ENCODE results near the gene DHRS4. TPM values are rescaled to one million over a fixed set of nuclear protein-coding genes. Genes with fewer than 3 reads are reported as not detected.

The DHRS4 gene
- total and polyA plus RNA-seq, 2 of the 13 experiments (the other 11 are each of a cell fraction or from before 2014, with no cell fraction given) = 23.9 to 45.1 TPM

DNA sequence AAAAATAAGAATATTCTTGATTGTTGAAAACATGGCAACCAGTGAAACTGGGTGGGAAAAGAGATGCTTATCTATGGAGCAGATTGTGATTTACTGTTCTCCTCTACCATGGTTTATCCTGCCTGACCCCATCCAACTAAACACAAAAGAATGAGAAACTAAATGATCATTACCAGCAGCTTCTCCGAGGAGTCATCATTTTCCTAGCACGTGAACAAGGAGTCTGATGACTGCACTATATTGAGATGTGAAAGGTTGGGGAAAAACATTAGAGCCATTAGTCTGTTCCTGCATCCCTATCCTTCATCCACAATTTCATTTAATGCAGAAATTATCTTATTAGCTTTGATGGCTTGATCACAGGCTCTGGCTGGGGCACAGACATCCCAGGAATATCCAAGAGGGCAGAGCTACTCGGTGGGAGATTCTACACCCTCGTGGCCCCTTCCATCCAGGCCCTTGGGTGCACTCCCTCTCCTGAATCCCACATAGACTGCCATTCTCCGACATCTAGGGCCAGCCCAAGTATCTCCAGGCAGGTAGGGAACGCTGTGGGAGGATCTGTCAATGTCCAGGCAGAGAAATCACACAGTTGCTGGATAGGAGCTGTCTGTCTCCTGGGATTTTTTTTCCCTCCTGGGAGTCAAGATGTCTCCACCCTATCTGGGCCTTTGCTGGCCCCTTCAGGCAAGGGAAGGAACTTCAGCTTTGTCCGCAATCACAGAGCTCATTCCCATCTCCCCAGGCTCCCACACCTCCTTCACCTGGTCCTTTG, 43.3 kb upstream of the DHRS4 start (continued):
- TF ChIP-seq, protein P1, sequence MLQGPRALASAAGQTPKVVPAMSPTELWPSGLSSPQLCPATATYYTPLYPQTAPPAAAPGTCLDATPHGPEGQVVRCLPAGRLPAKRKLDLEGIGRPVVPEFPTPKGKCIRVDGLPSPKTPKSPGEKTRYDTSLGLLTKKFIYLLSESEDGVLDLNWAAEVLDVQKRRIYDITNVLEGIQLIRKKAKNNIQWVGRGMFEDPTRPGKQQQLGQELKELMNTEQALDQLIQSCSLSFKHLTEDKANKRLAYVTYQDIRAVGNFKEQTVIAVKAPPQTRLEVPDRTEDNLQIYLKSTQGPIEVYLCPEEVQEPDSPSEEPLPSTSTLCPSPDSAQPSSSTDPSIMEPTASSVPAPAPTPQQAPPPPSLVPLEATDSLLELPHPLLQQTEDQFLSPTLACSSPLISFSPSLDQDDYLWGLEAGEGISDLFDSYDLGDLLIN (CRISPR knock-in tag; IDR thresholded peaks at IDR 0.05; ENCODE audit: borderline replicate concordance) = no peak
- TF ChIP-seq SETDB1 (CRISPR knock-in tag; IDR thresholded peaks at IDR 0.05; ENCODE audit: borderline replicate concordance) (no peak), ZNF737 (CRISPR knock-in tag; IDR thresholded peaks at IDR 0.05; ENCODE audit: borderline replicate concordance) (peak; percentile 36; the same call in 1 of the 2 replicates), ZNF879 (CRISPR knock-in tag; IDR thresholded peaks at IDR 0.05) (no peak), CBFB (CRISPR knock-in tag; IDR thresholded peaks at IDR 0.05) (0 out of 2 replicates have a peak, but pooled peaks have one; percentile 51), XBP1 (CRISPR knock-in tag; IDR thresholded peaks at IDR 0.05) (no peak), ZBTB42 (CRISPR knock-in tag; IDR thresholded peaks at IDR 0.05) (no peak), MAZ (IDR thresholded peaks at IDR 0.05; ENCODE audit: borderline replicate concordance, low read depth, low read length) (no peak), MAZ (CRISPR knock-in tag; IDR thresholded peaks at IDR 0.05; ENCODE audit: low read depth) (0 out of 2 replicates have a peak, but pooled peaks have one; percentile 46), ZNF550 (CRISPR knock-in tag; IDR thresholded peaks at IDR 0.05; ENCODE audit: borderline replicate concordance) (peak; percentile 72; the same call in 1 of the 2 replicates), SAP130 (CRISPR knock-in tag; IDR thresholded peaks at IDR 0.05; ENCODE audit: low read depth) (no peak), ZNF101 (CRISPR knock-in tag; IDR thresholded peaks at IDR 0.05; ENCODE audit: borderline replicate concordance, low read depth) (no peak), SMAD3 (CRISPR knock-in tag; IDR thresholded peaks at IDR 0.05) (peak; percentile 88), ISL2 (CRISPR knock-in tag; IDR thresholded peaks at IDR 0.05) (peak; percentile 70), TEAD2 (CRISPR knock-in tag; IDR thresholded peaks at IDR 0.05) (0 out of 2 replicates have a peak, but pooled peaks have one; percentile 47), ZNF792 (CRISPR knock-in tag; IDR thresholded peaks at IDR 0.05) (0 out of 2 replicates have a peak, but pooled peaks have one; percentile 33), ARNTL (CRISPR knock-in tag; IDR thresholded peaks at IDR 0.05) (peak; percentile 19; the same call in 1 of the 2 replicates)
- TF ChIP-seq, protein P2, sequence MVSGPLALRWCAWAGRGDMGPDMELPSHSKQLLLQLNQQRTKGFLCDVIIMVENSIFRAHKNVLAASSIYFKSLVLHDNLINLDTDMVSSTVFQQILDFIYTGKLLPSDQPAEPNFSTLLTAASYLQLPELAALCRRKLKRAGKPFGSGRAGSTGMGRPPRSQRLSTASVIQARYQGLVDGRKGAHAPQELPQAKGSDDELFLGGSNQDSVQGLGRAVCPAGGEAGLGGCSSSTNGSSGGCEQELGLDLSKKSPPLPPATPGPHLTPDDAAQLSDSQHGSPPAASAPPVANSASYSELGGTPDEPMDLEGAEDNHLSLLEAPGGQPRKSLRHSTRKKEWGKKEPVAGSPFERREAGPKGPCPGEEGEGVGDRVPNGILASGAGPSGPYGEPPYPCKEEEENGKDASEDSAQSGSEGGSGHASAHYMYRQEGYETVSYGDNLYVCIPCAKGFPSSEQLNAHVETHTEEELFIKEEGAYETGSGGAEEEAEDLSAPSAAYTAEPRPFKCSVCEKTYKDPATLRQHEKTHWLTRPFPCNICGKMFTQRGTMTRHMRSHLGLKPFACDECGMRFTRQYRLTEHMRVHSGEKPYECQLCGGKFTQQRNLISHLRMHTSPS (CRISPR knock-in tag; IDR thresholded peaks at IDR 0.05; ENCODE audit: low read depth) = no peak
- TF ChIP-seq, protein P3, sequence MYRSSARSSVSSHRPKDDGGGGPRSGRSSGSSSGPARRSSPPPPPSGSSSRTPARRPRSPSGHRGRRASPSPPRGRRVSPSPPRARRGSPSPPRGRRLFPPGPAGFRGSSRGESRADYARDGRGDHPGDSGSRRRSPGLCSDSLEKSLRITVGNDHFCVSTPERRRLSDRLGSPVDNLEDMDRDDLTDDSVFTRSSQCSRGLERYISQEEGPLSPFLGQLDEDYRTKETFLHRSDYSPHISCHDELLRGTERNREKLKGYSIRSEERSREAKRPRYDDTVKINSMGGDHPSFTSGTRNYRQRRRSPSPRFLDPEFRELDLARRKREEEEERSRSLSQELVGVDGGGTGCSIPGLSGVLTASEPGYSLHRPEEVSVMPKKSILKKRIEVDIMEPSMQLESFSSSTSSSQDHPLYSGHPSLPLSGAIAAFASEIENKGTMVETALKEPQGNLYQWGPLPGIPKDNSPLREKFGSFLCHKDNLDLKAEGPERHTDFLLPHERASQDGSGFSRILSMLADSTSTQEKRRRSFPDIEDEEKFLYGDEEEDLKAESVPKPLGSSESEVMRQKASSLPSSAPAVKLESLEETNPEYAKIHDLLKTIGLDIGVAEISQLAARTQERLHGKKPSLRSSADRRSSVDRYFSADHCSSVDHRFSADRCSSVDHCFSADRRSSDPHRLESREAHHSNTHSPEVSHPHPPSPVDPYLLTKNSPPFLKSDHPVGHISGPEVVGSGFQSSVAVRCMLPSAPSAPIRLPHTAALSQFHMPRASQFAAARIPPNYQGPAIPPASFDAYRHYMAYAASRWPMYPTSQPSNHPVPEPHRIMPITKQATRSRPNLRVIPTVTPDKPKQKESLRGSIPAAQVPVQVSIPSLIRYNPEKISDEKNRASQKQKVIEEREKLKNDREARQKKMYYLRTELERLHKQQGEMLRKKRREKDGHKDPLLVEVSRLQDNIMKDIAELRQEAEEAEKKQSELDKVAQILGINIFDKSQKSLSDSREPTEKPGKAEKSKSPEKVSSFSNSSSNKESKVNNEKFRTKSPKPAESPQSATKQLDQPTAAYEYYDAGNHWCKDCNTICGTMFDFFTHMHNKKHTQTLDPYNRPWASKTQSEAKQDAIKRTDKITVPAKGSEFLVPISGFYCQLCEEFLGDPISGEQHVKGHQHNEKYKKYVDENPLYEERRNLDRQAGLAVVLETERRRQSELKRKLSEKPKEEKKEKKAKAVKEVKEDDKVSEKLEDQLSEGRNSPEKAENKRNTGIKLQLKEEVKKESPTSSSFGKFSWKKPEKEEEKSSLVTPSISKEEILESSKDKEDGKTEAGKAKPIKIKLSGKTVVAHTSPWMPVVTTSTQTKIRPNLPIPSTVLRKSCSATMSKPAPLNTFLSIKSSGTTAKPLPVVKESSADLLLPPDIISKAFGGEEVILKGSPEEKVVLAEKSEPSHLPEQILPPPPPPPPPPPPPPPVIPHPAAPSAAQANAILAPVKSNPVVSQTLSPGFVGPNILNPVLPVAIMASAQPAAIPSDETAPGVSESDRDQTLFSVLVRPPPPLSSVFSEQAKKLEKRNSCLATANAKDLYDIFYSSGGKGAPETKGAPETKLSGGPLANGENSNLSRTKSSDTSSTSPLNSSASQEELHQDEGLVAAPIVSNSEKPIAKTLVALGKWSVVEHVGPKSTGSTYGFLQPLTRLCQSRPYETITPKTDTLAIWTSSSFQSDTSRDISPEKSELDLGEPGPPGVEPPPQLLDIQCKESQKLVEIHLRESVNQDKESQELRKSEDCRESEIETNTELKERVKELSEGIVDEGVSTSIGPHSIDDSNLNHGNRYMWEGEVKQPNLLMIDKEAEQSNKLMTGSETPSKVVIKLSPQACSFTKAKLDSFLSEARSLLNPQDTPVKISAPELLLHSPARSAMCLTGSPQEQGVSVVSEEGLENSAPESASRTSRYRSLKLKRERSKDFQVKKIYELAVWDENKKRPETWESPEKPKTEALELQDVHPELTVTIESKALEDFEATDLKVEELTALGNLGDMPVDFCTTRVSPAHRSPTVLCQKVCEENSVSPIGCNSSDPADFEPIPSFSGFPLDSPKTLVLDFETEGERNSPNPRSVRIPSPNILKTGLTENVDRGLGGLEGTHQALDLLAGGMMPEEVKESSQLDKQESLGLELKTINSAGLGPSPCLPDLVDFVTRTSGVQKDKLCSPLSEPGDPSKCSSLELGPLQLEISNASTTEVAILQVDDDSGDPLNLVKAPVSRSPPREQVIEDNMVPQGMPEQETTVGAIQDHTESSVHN (CRISPR knock-in tag; IDR thresholded peaks at IDR 0.05) = peak; percentile 45; the same call in 1 of the 2 replicates
